Endothelial cell of umbilical vein (primary cell): ENCODE measurements around the gene GATD1.

Experiments
- JUN ChIP-seq: IDR thresholded peaks from 2 replicates; pipeline ENCODE4 v1.6.1; 2011; ENCODE audit warnings: borderline replicate concordance, low read depth; ENCODE audit not compliant: insufficient read length, insufficient read depth
- POLR2AphosphoS5 ChIP-seq: IDR thresholded peaks from 2 replicates; pipeline ENCODE4 v1.6.1; 2012; ENCODE audit warnings: low read depth, mild to moderate bottlenecking, control low read depth, low read length, moderate library complexity; ENCODE audit not compliant: insufficient read depth
- TF ChIP-seq, protein P1 (sequence below): IDR thresholded peaks from 2 replicates; pipeline ENCODE4 v1.6.1; 2011; ENCODE audit not compliant: insufficient read depth, insufficient read length
- TF ChIP-seq, protein P2 (sequence below), 2 donors: IDR thresholded peaks; 1 replicate in 1 of 2; 2 replicates in 1 of 2; pipeline ENCODE4 v1.5.1; 2011; ENCODE audit warnings: low read length in 2 of 2, mild to moderate bottlenecking in 2 of 2, moderate library complexity in 2 of 2, control low read depth in 1 of 2, inconsistent platforms in 1 of 2, low read depth in 1 of 2; ENCODE audit not compliant: insufficient read depth in 1 of 2; ENCODE audit errors: extremely low read depth in 1 of 2

DNA sequence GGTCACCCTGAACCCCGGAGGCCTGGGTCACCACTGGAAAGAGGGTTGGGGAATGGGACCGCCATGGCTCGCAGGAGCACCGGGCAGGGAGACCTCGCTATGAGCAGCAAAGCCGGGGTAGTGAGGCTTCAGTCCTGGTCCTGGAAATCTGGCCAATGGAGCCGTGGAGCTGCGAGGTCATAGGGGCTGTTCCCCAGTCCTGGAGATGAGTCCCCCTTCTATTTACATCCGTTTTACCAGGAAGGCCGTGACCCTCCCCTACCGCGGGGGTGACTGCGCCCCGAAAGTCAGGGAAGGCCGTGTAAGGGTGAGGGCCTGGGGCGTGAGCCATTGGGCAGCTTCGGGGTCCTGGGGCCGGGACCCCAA lies 27.3 kb upstream of the GATD1 start:
- no peak for TF ChIP-seq POLR2AphosphoS5
- TF ChIP-seq, protein P1, sequence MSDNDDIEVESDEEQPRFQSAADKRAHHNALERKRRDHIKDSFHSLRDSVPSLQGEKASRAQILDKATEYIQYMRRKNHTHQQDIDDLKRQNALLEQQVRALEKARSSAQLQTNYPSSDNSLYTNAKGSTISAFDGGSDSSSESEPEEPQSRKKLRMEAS = no peak
- no peak for TF ChIP-seq JUN
- TF ChIP-seq, protein P2, sequence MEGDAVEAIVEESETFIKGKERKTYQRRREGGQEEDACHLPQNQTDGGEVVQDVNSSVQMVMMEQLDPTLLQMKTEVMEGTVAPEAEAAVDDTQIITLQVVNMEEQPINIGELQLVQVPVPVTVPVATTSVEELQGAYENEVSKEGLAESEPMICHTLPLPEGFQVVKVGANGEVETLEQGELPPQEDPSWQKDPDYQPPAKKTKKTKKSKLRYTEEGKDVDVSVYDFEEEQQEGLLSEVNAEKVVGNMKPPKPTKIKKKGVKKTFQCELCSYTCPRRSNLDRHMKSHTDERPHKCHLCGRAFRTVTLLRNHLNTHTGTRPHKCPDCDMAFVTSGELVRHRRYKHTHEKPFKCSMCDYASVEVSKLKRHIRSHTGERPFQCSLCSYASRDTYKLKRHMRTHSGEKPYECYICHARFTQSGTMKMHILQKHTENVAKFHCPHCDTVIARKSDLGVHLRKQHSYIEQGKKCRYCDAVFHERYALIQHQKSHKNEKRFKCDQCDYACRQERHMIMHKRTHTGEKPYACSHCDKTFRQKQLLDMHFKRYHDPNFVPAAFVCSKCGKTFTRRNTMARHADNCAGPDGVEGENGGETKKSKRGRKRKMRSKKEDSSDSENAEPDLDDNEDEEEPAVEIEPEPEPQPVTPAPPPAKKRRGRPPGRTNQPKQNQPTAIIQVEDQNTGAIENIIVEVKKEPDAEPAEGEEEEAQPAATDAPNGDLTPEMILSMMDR (IDR thresholded peaks at IDR 0.05; ENCODE audit: extremely low read depth in 1 of 2, insufficient read depth in 1 of 2, low read depth in 1 of 2, low read length in 2 of 2) = no peak
